GM19035 (cell line): ENCODE data around the gene TMEM270.
"Not testable (repeated sequence)": the region's sequence is repeated elsewhere in the genome, so short reads cannot be mapped to it uniquely, and the experiment has no call there.

Experiments
- ATAC-seq: cut with Tn5 transposase; IDR thresholded peaks from one replicate; pipeline ENCODE4 v1.9.1; 2021; ENCODE audit not compliant: unreplicated experiment

The TMEM270 gene

GRCh38 chr7:73831834-73832651, 28.9 kb upstream of the TMEM270 start:
- ATAC-seq = no peak

GRCh38 chr7:73832806-73833205, 28.2 kb upstream of the TMEM270 start:
- ATAC-seq = no peak

GRCh38 chr7:73833251-73833919, 27.6 kb upstream of the TMEM270 start:
- ATAC-seq = no peak

GRCh38 chr7:73834626-73835191, 26.2 kb upstream of the TMEM270 start:
- no peak for ATAC-seq

GRCh38 chr7:73837167-73837566, 23.8 kb upstream of the TMEM270 start:
- not testable (repeated sequence) for ATAC-seq

GRCh38 chr7:73838642-73839041, 22.3 kb upstream of the TMEM270 start:
- ATAC-seq = no peak

GRCh38 chr7:73839290-73839689, 21.7 kb upstream of the TMEM270 start:
- ATAC-seq = no peak

GRCh38 chr7:73839743-73840714, 20.9 kb upstream of the TMEM270 start:
- ATAC-seq = no peak

GRCh38 chr7:73840715-73841379, 20.1 kb upstream of the TMEM270 start:
- ATAC-seq = no peak

GRCh38 chr7:73841689-73842066, 19.3 kb upstream of the TMEM270 start:
- ATAC-seq = no peak

- ATAC-seq = peak; percentile 93
These were observed 18.6 kb upstream of the TMEM270 start, which contains the start of gene METTL27 for GRCh38 chr7:73842067-73842976. METTL27 (minus strand) TSS chr7:73842516; CDS start chr7:73842140, 376 bp downstream.

- ATAC-seq = no peak
These were observed 16.8 kb upstream of the TMEM270 start for GRCh38 chr7:73844131-73844547.

- ATAC-seq = no peak
These were observed 16.0 kb upstream of the TMEM270 start for GRCh38 chr7:73844848-73845460.

GRCh38 chr7:73845701-73846195, 15.2 kb upstream of the TMEM270 start:
- ATAC-seq = not testable (repeated sequence)

- no peak for ATAC-seq
These were observed 12.8 kb upstream of the TMEM270 start for GRCh38 chr7:73847941-73848723.

- ATAC-seq = no peak
These were observed 10.2 kb upstream of the TMEM270 start for GRCh38 chr7:73850781-73851207.

GRCh38 chr7:73851410-73852338, 9.3 kb upstream of the TMEM270 start:
- peak; percentile 73 for ATAC-seq
